ENCODE measurements around the gene VASH2. TPM values are rescaled to one million over a fixed set of nuclear protein-coding genes. Genes with fewer than 3 reads are reported as not detected.
"Not testable (repeated sequence)": the region's sequence is repeated elsewhere in the genome, so short reads cannot be mapped to it uniquely, and the experiment has no call there.

VASH2 gene
- total RNA-seq, 1 donor from 2014 or later, result 1.5 TPM

- no peak for DNase-seq (ENCODE audit: low spot score)
These were observed 30.7 kb downstream of the VASH2 start for GRCh38 chr1:212981025-212981495.

- DNase-seq (ENCODE audit: low spot score), result no peak
These were observed 31.4 kb downstream of the VASH2 start for GRCh38 chr1:212981571-212982328.

GRCh38 chr1:212982430-212983152 is 32.2 kb downstream of the VASH2 start:
- no peak for DNase-seq (ENCODE audit: low spot score)

GRCh38 chr1:212983482-212983881 is 33.1 kb downstream of the VASH2 start:
- DNase-seq (ENCODE audit: low spot score), result no peak

- DNase-seq (ENCODE audit: low spot score), result no peak
These were observed 34.4 kb downstream of the VASH2 start for GRCh38 chr1:212984522-212985291.

GRCh38 chr1:212986551-212986950 is 36.2 kb downstream of the VASH2 start:
- no peak for DNase-seq (ENCODE audit: low spot score)

- DNase-seq (ENCODE audit: low spot score), result no peak
These were observed 37.5 kb downstream of the VASH2 start for GRCh38 chr1:212987702-212988322.

- DNase-seq (ENCODE audit: low spot score), result no peak
These were observed 39.9 kb downstream of the VASH2 start for GRCh38 chr1:212990276-212990675.

GRCh38 chr1:212993960-212994359 is 43.6 kb downstream of the VASH2 start:
- not testable (repeated sequence) for DNase-seq (ENCODE audit: low spot score)

- DNase-seq (ENCODE audit: low spot score), result no peak
These were observed 44.6 kb downstream of the VASH2 start for GRCh38 chr1:212994926-212995325.

- DNase-seq (ENCODE audit: low spot score), result no peak
These were observed 52.9 kb downstream of the VASH2 start for GRCh38 chr1:213003256-213003655.

- DNase-seq (ENCODE audit: low spot score), result no peak
These were observed 58.2 kb downstream of the VASH2 start for GRCh38 chr1:213008564-213008963.

- DNase-seq (ENCODE audit: low spot score), result no peak
These were observed 64.3 kb downstream of the VASH2 start for GRCh38 chr1:213014642-213015041.

- DNase-seq (ENCODE audit: low spot score), result peak; percentile 97
These were observed 65.0 kb downstream of the VASH2 start, which contains the start of gene ANGEL2 for GRCh38 chr1:213015099-213016050. TSS of gene ANGEL2 (minus strand) at chr1:213015867. CDS start at chr1:213015671, 196 bp downstream.

- no peak for DNase-seq (ENCODE audit: low spot score)
These were observed 67.3 kb downstream of the VASH2 start for GRCh38 chr1:213017447-213018273.

- no peak for DNase-seq (ENCODE audit: low spot score)
These were observed 69.1 kb downstream of the VASH2 start for GRCh38 chr1:213019450-213019849.

- no peak for DNase-seq (ENCODE audit: low spot score)
These were observed 69.7 kb downstream of the VASH2 start for GRCh38 chr1:213020016-213020415.

GRCh38 chr1:213027024-213027423 is 76.7 kb downstream of the VASH2 start:
- DNase-seq (ENCODE audit: low spot score), result not testable (repeated sequence)

- DNase-seq (ENCODE audit: low spot score), result no peak
These were observed 82.3 kb downstream of the VASH2 start for GRCh38 chr1:213032651-213033050.

- DNase-seq (ENCODE audit: low spot score), result no peak
These were observed 84.4 kb downstream of the VASH2 start for GRCh38 chr1:213034713-213035112.

All from ureter (tissue), 1 donor.